Thyroid gland (tissue), 4 donors: ENCODE measurements around the gene C12orf76. TPM values are rescaled to one million over a fixed set of nuclear protein-coding genes. Genes with fewer than 3 reads are reported as not detected.

Experiments used
- DNase-seq, 2 donors: peaks; one replicate each; pipeline ENCODE4 v3.0.0-alpha.2; 2019
- H3K27ac ChIP-seq, 3 donors: fragments of 200-600 bp; sonication (generic); 1 replicate in 2 of 3; 2 replicates in 1 of 3; pipeline ENCODE4 v1.5.1; 2016 to 2019; ENCODE audit warnings: mild to moderate bottlenecking in 1 of 3, moderate library complexity in 1 of 3
- H3K27me3 ChIP-seq: fragments of 200-600 bp; sonication (generic); one replicate; pipeline ENCODE4 v1.5.1; 2019
- H3K36me3 ChIP-seq, 2 donors: fragments of 200-600 bp; sonication (generic); one replicate each; pipeline ENCODE4 v1.5.1; 2016 to 2019
- H3K4me1 ChIP-seq, 2 donors: fragments of 200-600 bp; sonication (generic); one replicate each; pipeline ENCODE4 v1.5.1; 2017 to 2019
- H3K4me3 ChIP-seq, 3 donors: fragments of 200-600 bp; sonication (generic); replicated peaks in 1 of 3; 1 replicate in 2 of 3; 2 replicates in 1 of 3; pipeline ENCODE4 v1.5.1; 2016; ENCODE audit warnings: mild to moderate bottlenecking in 1 of 3
- H3K9me3 ChIP-seq: fragments of 200-600 bp; sonication (generic); one replicate; pipeline ENCODE4 v1.5.1; 2017
- CTCF ChIP-seq, 6 experiments: fragments of 200-600 bp in 3 of 6; fragments of 450-650 bp in 3 of 6; sonication (generic) in 3 of 6; IDR thresholded peaks; one replicate each; pipeline ENCODE4 v1.5.1; 2016 to 2019; ENCODE audit warnings: antibody characterized with exemption in 6 of 6, mild to moderate bottlenecking in 2 of 6, inconsistent platforms in 1 of 6, moderate library complexity in 1 of 6
- POLR2A ChIP-seq, 2 donors: fragments of 450-650 bp; IDR thresholded peaks; one replicate each; pipeline ENCODE4 v1.6.1; 2017; ENCODE audit warnings: antibody characterized with exemption in 2 of 2, mild to moderate bottlenecking in 2 of 2, moderate library complexity in 1 of 2
- WGBS, 2 donors: methylation state at CpG; one replicate each; pipeline ENCODE4 v1.1.5; 2017; 5-methylcytosine and 5-hydroxymethylcytosine counted together
- intact Hi-C: fragments of 100-400 bp; cut with DNase I; formaldehyde crosslinking; loops from one replicate; pipeline ENCODE4 v1.15.1; 2023
- total RNA-seq, 4 donors: library from RNA; depleted of rRNA; stranded (reverse); fragments of >200 nt; gene quantifications; one replicate each; pipeline ENCODE4 v1.2.3, GENCODE V29; 2016

C12orf76 gene
- total RNA-seq, 4 donors from 2014 or later, result 16.1 to 41.5 (median 21.9) TPM

- Histone ChIP-seq H3K4me1 (peaks cover 18 to 44% of the 10 kb centered on the region in 2 donors), H3K4me3 (no peak overlapping the region), H3K9me3 (no peaks in the 10 kb centered on the region), H3K27me3 (no peaks in the 10 kb centered on the region), H3K27ac (no peak overlapping the region), H3K36me3 (no peaks in the 10 kb centered on the region)
- WGBS, 2 donors, result 90 to 93% methylated on average over 4 of the region's 4 CpGs
- intact Hi-C loops, result no loop called here
- TF ChIP-seq CTCF (IDR thresholded peaks at IDR 0.05), result no peak
- TF ChIP-seq POLR2A (IDR thresholded peaks at IDR 0.05), result no peak
- DNase-seq, result no peak
These were observed 50.9 kb downstream of the C12orf76 start for GRCh38 chr12:109997393-109997792.

GRCh38 chr12:109996483-109996853, 51.9 kb downstream of the C12orf76 start:
- H3K27me3 ChIP-seq, result no peaks in the 10 kb centered on the region
- TF ChIP-seq CTCF (IDR thresholded peaks at IDR 0.05) (no peak), POLR2A (IDR thresholded peaks at IDR 0.05) (no peak)
- H3K36me3 ChIP-seq, result no peaks in the 10 kb centered on the region
- 44 to 50% methylated on average over 2 of the region's 2 CpGs for WGBS, 2 donors
- no peak for DNase-seq
- peak overlapping the region in 1 of 3 donors; percentile 82 for H3K27ac ChIP-seq
- peaks cover 11 to 35% of the 10 kb centered on the region in 2 donors for H3K4me1 ChIP-seq
- H3K9me3 ChIP-seq, result no peaks in the 10 kb centered on the region
- intact Hi-C loops, result no loop called here
- peak overlapping the region in 2 of 3 donors; percentile 96 to 98 for H3K4me3 ChIP-seq

- Histone ChIP-seq H3K4me1 (peaks cover 11 to 29% of the 10 kb centered on the region in 2 donors), H3K9me3 (no peaks in the 10 kb centered on the region)
- WGBS, 2 donors, result 0 to 1% methylated on average over 15 to 39 of the region's 65 CpGs
These were observed 52.4 kb downstream of the C12orf76 start, which contains the start of gene GIT2 for GRCh38 chr12:109995686-109996482. TSS of gene GIT2 (minus strand) at chr12:109996368. CDS start at chr12:109996224, 144 bp downstream.

GRCh38 chr12:109995361-109995685, 53.0 kb downstream of the C12orf76 start:
- TF ChIP-seq CTCF (IDR thresholded peaks at IDR 0.05), result no peak
- no peak for TF ChIP-seq POLR2A (IDR thresholded peaks at IDR 0.05)
- Histone ChIP-seq H3K36me3 (no peaks in the 10 kb centered on the region), H3K4me1 (peaks cover 11 to 23% of the 10 kb centered on the region in 2 donors), H3K27ac (peak overlapping the region; percentile 67 to 83 (median 82)), H3K4me3 (peak overlapping the region; percentile 12 to 98 (median 96)), H3K9me3 (no peaks in the 10 kb centered on the region), H3K27me3 (no peaks in the 10 kb centered on the region)
- intact Hi-C loops, result no loop called here
- 7 to 10% methylated on average over 5 to 6 of the region's 6 CpGs for WGBS, 2 donors
- DNase-seq, result no peak

More at GRCh38 chr12:109995686-109996482, 52.4 kb downstream of the C12orf76 start, which contains the start of gene GIT2:
- peak; percentile 67 to 94 for TF ChIP-seq POLR2A (IDR thresholded peaks at IDR 0.05)
- peak in 1 of 6 experiments; percentile 10 for TF ChIP-seq CTCF (IDR thresholded peaks at IDR 0.05)
- Histone ChIP-seq H3K27ac (peak within 1 kb of the TSS; percentile 67 to 83 (median 82)), H3K27me3 (no peaks in the 10 kb centered on the region), H3K36me3 (no peaks in the 10 kb centered on the region), H3K4me3 (peak within 1 kb of the TSS; percentile 12 to 98 (median 96))
- DNase-seq, result peak; percentile 95 to 97
- intact Hi-C loops, result no loop called here
